NT2/D1 (cell line): ENCODE data around the gene AGBL5.

Experiments
- SUZ12 ChIP-seq: IDR thresholded peaks from 2 replicates; pipeline ENCODE4 v1.6.1; 2011; ENCODE audit not compliant: insufficient read length, insufficient read depth; ENCODE audit errors: extremely low read depth
- YY1 ChIP-seq: IDR thresholded peaks from 2 replicates; pipeline ENCODE4 v1.6.1; 2011; ENCODE audit not compliant: insufficient read length, insufficient read depth
- ZNF274 ChIP-seq: IDR thresholded peaks from 2 replicates; pipeline ENCODE4 v1.6.1; 2011; ENCODE audit warnings: mild to moderate bottlenecking, low read depth, low read length

- TF ChIP-seq YY1 = no peak
- TF ChIP-seq ZNF274 = no peak
- no peak for TF ChIP-seq SUZ12
These were observed 22.4 kb upstream of the AGBL5 start for GRCh38 chr2:27029051-27029450.
